ENCODE measurements around the gene EDAR. TPM values are rescaled to one million over a fixed set of nuclear protein-coding genes. Genes with fewer than 3 reads are reported as not detected.
A peak's percentile ranks its signal among the peaks of the same experiment; 100 is the strongest.

Gene EDAR
- total RNA-seq, 6 experiments from 2014 or later = not detected

- Mint-ChIP-seq H3K4me3 (no peak overlapping the region), H3K27ac (no peak overlapping the region), H3K9me3 (no peaks in the 10 kb centered on the region), H3K36me3 (ENCODE audit: low read depth) (peaks cover 20% of the 10 kb centered on the region), H3K4me1 (ENCODE audit: low read depth) (peaks cover 11% of the 10 kb centered on the region), H3K27me3 (ENCODE audit: insufficient read depth) (no peaks in the 10 kb centered on the region)
- peak; percentile 16 for DNase-seq
- peak; percentile 73 for TF ChIP-seq CTCF (IDR thresholded peaks at IDR 0.05)
Observed at GRCh38 chr2:108855194-108855593, 133.8 kb downstream of the EDAR start.

- H3K36me3 Mint-ChIP-seq (ENCODE audit: low read depth) = peaks cover 20% of the 10 kb centered on the region
- H3K4me3 Mint-ChIP-seq = no peak overlapping the region
- peaks cover 8% of the 10 kb centered on the region for H3K4me1 Mint-ChIP-seq (ENCODE audit: low read depth)
- no peak for DNase-seq
- H3K9me3 Mint-ChIP-seq = no peaks in the 10 kb centered on the region
- no peaks in the 10 kb centered on the region for H3K27me3 Mint-ChIP-seq (ENCODE audit: insufficient read depth)
- H3K27ac Mint-ChIP-seq = no peak overlapping the region
- no peak for TF ChIP-seq CTCF (IDR thresholded peaks at IDR 0.05)
Observed at GRCh38 chr2:108854484-108854883, 134.5 kb downstream of the EDAR start.

- TF ChIP-seq CTCF (IDR thresholded peaks at IDR 0.05) = no peak
- no peaks in the 10 kb centered on the region for H3K27me3 Mint-ChIP-seq (ENCODE audit: insufficient read depth)
- H3K36me3 Mint-ChIP-seq (ENCODE audit: low read depth) = peaks cover 19% of the 10 kb centered on the region
- no peak overlapping the region for H3K27ac Mint-ChIP-seq
- no peak overlapping the region for H3K4me3 Mint-ChIP-seq
- no peaks in the 10 kb centered on the region for H3K9me3 Mint-ChIP-seq
- no peaks in the 10 kb centered on the region for H3K4me1 Mint-ChIP-seq (ENCODE audit: low read depth)
- peak; percentile 42 for DNase-seq
Observed at GRCh38 chr2:108853421-108853820, 135.6 kb downstream of the EDAR start.

- H3K4me1 Mint-ChIP-seq (ENCODE audit: low read depth) = no peaks in the 10 kb centered on the region
- H3K36me3 Mint-ChIP-seq (ENCODE audit: low read depth) = peaks cover 10% of the 10 kb centered on the region; the same call in 1 of the 2 replicates
- TF ChIP-seq CTCF (IDR thresholded peaks at IDR 0.05) = no peak
- H3K27me3 Mint-ChIP-seq (ENCODE audit: insufficient read depth) = no peaks in the 10 kb centered on the region
- no peak for DNase-seq
- H3K9me3 Mint-ChIP-seq = no peaks in the 10 kb centered on the region
- no peak overlapping the region for H3K27ac Mint-ChIP-seq
- H3K4me3 Mint-ChIP-seq = no peak overlapping the region
Observed at GRCh38 chr2:108852375-108852774, 136.6 kb downstream of the EDAR start.

- Mint-ChIP-seq H3K4me3 (no peak overlapping the region), H3K27ac (no peak overlapping the region), H3K9me3 (no peaks in the 10 kb centered on the region), H3K27me3 (ENCODE audit: insufficient read depth) (no peaks in the 10 kb centered on the region), H3K36me3 (ENCODE audit: low read depth) (peaks cover 6% of the 10 kb centered on the region), H3K4me1 (ENCODE audit: low read depth) (no peaks in the 10 kb centered on the region)
- no peak for DNase-seq
- no peak for TF ChIP-seq CTCF (IDR thresholded peaks at IDR 0.05)
Observed at GRCh38 chr2:108847000-108847399, 142.0 kb downstream of the EDAR start.

GRCh38 chr2:108845923-108846322, 143.1 kb downstream of the EDAR start:
- H3K4me3 Mint-ChIP-seq = no peak overlapping the region
- no peaks in the 10 kb centered on the region for H3K4me1 Mint-ChIP-seq (ENCODE audit: low read depth)
- no peak for DNase-seq
- TF ChIP-seq CTCF (IDR thresholded peaks at IDR 0.05) = no peak
- H3K27me3 Mint-ChIP-seq (ENCODE audit: insufficient read depth) = no peaks in the 10 kb centered on the region
- H3K36me3 Mint-ChIP-seq (ENCODE audit: low read depth) = peaks cover 16% of the 10 kb centered on the region
- no peaks in the 10 kb centered on the region for H3K9me3 Mint-ChIP-seq
- no peak overlapping the region for H3K27ac Mint-ChIP-seq
